Dermis lymphatic vessel endothelial cell (primary cell): ENCODE results near the gene TFPT. TPM values are rescaled to one million over a fixed set of nuclear protein-coding genes. Genes with fewer than 3 reads are reported as not detected.

Experiments used
- total RNA-seq: library from RNA; depleted of rRNA; stranded (reverse); fragments of >200 nt; gene quantifications from 2 replicates; pipeline ENCODE4 v1.2.1, GENCODE V29; 2014

The TFPT gene, protein sequence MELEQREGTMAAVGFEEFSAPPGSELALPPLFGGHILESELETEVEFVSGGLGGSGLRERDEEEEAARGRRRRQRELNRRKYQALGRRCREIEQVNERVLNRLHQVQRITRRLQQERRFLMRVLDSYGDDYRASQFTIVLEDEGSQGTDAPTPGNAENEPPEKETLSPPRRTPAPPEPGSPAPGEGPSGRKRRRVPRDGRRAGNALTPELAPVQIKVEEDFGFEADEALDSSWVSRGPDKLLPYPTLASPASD
- total RNA-seq, result 18.8 and 21.1 TPM in 2 replicates

DNA sequence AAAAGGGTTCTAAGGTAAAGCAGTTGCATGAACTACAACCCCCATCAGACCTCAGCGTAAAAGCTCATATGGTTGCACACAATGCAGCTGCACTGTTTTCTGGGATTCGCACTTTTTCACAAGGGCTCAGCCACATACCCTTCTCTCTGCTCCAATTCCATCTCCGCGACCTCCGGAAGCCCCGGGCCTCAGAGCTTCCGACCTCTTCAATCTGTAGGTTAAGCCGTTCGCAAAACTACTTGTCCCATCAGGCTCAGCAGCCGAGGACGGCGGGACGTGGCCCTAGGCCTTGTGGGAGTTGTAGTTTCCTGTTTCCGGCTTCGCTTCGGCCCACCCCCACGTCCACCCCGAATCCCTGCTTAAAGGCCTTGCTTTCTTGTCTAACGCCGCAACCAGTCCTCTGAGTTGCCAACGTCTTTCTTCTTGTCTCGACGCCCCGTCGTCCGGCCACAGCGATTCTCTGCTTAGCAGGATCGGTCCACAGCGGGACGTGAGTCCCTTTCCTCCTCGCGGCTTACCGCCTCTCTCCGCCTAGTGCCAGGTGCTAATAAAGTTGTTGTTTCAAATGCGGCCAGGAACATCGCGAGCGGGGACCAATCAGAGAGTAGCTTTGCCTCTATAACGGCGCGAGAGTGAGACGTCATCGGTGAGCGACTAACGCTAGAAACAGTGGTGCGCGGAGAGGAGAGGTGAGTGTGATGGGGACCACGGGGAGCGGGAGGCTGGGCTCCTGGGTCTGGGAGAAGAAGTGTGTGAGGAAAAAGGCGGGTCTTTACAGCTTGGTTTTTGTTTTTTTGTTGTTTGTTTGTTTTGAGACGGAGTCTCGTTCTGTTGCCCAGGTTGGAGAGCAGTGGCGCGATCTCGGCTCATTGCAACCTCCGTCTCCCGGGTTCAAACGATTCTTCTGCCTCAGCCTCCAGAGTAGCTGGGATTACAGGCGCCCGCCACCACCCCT, at the start of gene TFPT, which contains the start of gene PRPF31:
TFPT (minus strand) TSS at position 549 of the 955 bp plus-strand sequence; CDS start at position 161, 388 bp downstream.
PRPF31 (plus strand) TSS at position 646 of the 955 bp plus-strand sequence. CDS start 2,525 bp downstream, outside the sequence.

GRCh38 chr19:54159352-54160181, 44.1 kb upstream of the TFPT start, which contains the start of gene LENG1:
TSS of gene LENG1 (minus strand) at chr19:54159721. CDS start at chr19:54159695, 26 bp downstream.

DNA sequence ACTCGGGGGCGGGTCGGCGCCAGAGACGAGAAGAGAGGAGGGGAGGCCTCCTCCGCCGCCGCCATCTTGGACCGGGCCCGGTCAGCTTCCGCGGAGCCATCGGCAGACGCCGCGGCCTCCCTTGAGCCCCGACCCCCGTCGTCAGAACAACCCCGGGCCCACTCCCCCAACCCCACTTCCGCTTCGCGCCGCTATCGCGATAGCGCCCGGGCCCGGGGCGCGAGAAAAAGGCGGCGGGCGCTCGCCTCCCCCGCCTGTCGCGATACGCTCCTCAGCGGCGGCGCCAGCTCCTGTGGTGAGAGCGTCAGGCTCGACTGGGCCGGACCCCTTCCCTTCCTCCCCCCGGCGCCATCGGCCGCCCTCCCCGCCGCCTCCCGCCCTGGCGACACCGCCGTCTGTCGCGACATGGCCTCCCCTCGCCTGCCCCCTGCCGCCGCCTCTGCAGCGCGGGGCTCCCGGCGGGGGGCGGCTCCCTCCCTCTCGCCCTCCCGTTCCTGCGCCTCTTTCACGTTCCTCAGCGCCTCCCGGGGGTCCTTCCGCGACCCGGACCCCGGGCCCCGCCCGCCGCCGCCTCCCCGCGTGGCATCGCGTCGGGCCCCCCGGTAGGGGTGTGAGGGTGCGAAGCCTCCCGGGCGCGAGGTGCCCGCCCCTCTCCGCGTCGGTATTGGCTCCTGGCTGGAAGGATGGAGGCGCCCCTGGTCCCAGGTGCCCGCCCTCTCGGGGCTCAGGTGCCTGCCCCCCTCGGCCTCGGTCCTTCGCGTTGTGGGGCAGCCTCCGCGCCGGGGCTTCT, 22.4 kb upstream of the TFPT start, which contains the start of gene CNOT3:
CNOT3 (plus strand) TSS at position 64 of the 790 bp plus-strand sequence. CDS start 5,217 bp downstream, outside the sequence.

GRCh38 chr19:54102421-54103169, 12.9 kb downstream of the TFPT start, which contains the start of gene NDUFA3:
TSS of gene NDUFA3 (plus strand) at chr19:54102855. CDS start at chr19:54102879, 24 bp downstream.

DNA sequence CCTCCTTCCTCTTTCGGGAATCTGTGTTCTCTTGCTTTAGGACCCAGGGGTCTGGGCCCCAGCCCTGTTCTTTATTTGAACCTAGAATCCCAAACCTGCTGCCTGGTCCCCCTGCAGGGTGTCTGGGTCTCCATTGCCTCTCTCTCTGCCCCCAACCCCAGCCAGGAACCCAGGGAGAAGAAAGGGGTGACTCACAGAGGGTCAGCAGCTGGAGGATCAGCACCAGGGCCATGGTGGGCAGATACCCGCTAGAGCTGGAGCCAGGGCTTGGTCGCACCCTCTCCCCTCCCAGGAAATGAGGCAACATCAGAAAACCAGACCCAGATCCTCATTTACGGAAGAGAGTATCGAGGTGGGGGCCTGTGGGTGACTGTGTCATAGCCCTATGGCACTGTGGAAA, 14.9 kb downstream of the TFPT start, which contains the start of gene OSCAR:
OSCAR (minus strand) TSS at position 243 of the 400 bp plus-strand sequence; CDS start at position 232, 11 bp downstream.

DNA sequence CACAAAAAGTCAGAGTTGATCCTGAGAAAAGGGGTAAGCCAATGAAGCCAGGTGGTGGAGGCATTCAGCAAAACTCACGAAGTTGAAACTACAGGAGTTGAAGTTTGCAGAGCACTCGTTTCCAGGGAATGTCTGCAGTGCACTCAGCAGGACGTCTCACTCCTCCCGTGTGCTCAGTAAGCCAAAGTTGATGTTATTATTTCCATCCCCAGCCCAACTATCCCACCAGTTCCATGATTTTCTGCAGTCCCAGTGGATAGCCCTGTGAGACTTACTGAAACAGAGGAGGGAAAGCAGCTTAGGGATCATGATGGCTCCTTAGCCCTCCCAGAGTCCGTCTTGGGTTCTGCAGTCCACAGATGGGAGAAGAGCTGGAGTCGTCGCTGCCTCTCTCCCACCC, 34.4 kb downstream of the TFPT start, which contains the start of gene TARM1:
TARM1 (minus strand) TSS at position 334 of the 400 bp plus-strand sequence; CDS start at position 309, 25 bp downstream.

GRCh38 chr19:54063350-54064116, 51.9 kb downstream of the TFPT start, which contains the start of gene VSTM1:
TSS of gene VSTM1 (minus strand) at chr19:54063897. CDS start at chr19:54063777, 120 bp downstream.

Other genes with a start within 250 kb of the TFPT start
- gene MYADM, start 247.8 kb downstream of the TFPT start, total RNA-seq, result 6.0 and 11.6 TPM in 2 replicates
- gene PRKCG, start 233.5 kb downstream of the TFPT start, total RNA-seq, result not detected in 2 replicates
- not detected in 2 replicates for gene CACNG7, start 206.4 kb downstream of the TFPT start, total RNA-seq
- gene CACNG8, start 152.7 kb downstream of the TFPT start, total RNA-seq, result under 0.01 and 0.17 TPM in 2 replicates
- 0.54 and 0.69 TPM in 2 replicates for gene CACNG6, start 124.0 kb downstream of the TFPT start, total RNA-seq
- not detected in 2 replicates for gene VSTM1, start 51.8 kb downstream of the TFPT start, total RNA-seq
- gene TARM1, start 34.3 kb downstream of the TFPT start, total RNA-seq, result not detected in 2 replicates
- gene OSCAR, start 14.9 kb downstream of the TFPT start, total RNA-seq, result not detected in 2 replicates
- gene NDUFA3, start 12.8 kb downstream of the TFPT start, total RNA-seq, result 14.5 and 18.1 TPM in 2 replicates
- 48.8 and 54.8 TPM in 2 replicates for gene PRPF31, start 97 bp upstream of the TFPT start, total RNA-seq
- 5.7 and 9.2 TPM in 2 replicates for gene CNOT3, start 22.1 kb upstream of the TFPT start, total RNA-seq
- gene LENG1, start 44.1 kb upstream of the TFPT start, total RNA-seq, result 4.9 and 5.7 TPM in 2 replicates
- gene TMC4, start 57.5 kb upstream of the TFPT start, total RNA-seq, result 0.34 and 0.54 TPM in 2 replicates
- gene MBOAT7, start 73.9 kb upstream of the TFPT start, total RNA-seq, result 6.6 and 8.7 TPM in 2 replicates
- 40.1 and 41.5 TPM in 2 replicates for gene TSEN34, start 75.7 kb upstream of the TFPT start, total RNA-seq
- 3,120 and 3,598 TPM in 2 replicates for gene RPS9, start 85.2 kb upstream of the TFPT start, total RNA-seq
- gene LILRB3, start 107.3 kb upstream of the TFPT start, total RNA-seq, result not detected in 2 replicates
- not detected in 2 replicates for gene LILRA6, start 127.1 kb upstream of the TFPT start, total RNA-seq
- not detected in 2 replicates for gene LILRB5, start 141.6 kb upstream of the TFPT start, total RNA-seq
- gene LILRB2, start 165.5 kb upstream of the TFPT start, total RNA-seq, result not detected in 2 replicates
- not detected in 2 replicates for gene LILRA5, start 197.5 kb upstream of the TFPT start, total RNA-seq
- not detected in 2 replicates for gene LILRA4, start 223.5 kb upstream of the TFPT start, total RNA-seq
- not detected in 2 replicates for gene LAIR1, start 249.3 kb upstream of the TFPT start, total RNA-seq